Neuronal stem cell (in vitro differentiated cells): ENCODE data around the gene YTHDC2. TPM values are rescaled to one million over a fixed set of nuclear protein-coding genes. Genes with fewer than 3 reads are reported as not detected.

Experiments
- DNase-seq: peaks from one replicate; pipeline ENCODE4 v3.0.0-alpha.2; 2013; ENCODE audit warnings: low spot score
- H2AFZ ChIP-seq: one replicate; pipeline ENCODE4 v1.6.1; 2013; ENCODE audit warnings: mild to moderate bottlenecking, low read length, inconsistent platforms
- H2AK5ac ChIP-seq: 2 replicates; pipeline ENCODE4 v1.6.1; 2013; ENCODE audit warnings: low read depth, mild to moderate bottlenecking, inconsistent platforms, low read length, moderate library complexity, mixed read lengths
- H2BK120ac ChIP-seq: 2 replicates; pipeline ENCODE4 v1.6.1; 2013; ENCODE audit warnings: low read depth, mild to moderate bottlenecking, inconsistent platforms, low read length, moderate library complexity, mixed read lengths
- H2BK12ac ChIP-seq: one replicate; pipeline ENCODE4 v1.6.1; 2013; ENCODE audit warnings: low read length, inconsistent platforms
- H2BK15ac ChIP-seq: 2 replicates; pipeline ENCODE4 v1.6.1; 2013; ENCODE audit warnings: mild to moderate bottlenecking, low read length, inconsistent platforms, mixed read lengths
- H2BK5ac ChIP-seq: one replicate; pipeline ENCODE4 v1.6.1; 2013; ENCODE audit warnings: inconsistent platforms, mild to moderate bottlenecking, low read length, moderate library complexity
- H3K14ac ChIP-seq: one replicate; pipeline ENCODE4 v1.6.1; 2013; ENCODE audit warnings: low read length, inconsistent platforms
- H3K18ac ChIP-seq: 2 replicates; pipeline ENCODE4 v1.6.1; 2013; ENCODE audit warnings: low read length, inconsistent platforms
- H3K23ac ChIP-seq: 2 replicates; pipeline ENCODE4 v1.6.1; 2013; ENCODE audit warnings: low read depth, mild to moderate bottlenecking, mixed read lengths, low read length, inconsistent platforms; ENCODE audit not compliant: poor library complexity
- H3K27ac ChIP-seq: replicated peaks from 3 replicates; pipeline ENCODE4 v1.5.1; 2013; ENCODE audit warnings: low read length, inconsistent platforms
- H3K27me3 ChIP-seq, 3 experiments: 2 replicates each; pipeline ENCODE4 v1.6.1; 2013; ENCODE audit warnings: low read length in 3 of 3, mild to moderate bottlenecking in 2 of 3, inconsistent platforms in 1 of 3, low read depth in 1 of 3, mixed read lengths in 1 of 3, moderate library complexity in 1 of 3; ENCODE audit not compliant: control insufficient read depth in 3 of 3, insufficient read depth in 3 of 3
- H3K36me3 ChIP-seq, 2 donors: replicated peaks in 1 of 2; 2 replicates each; pipeline ENCODE4 v1.6.1; 2013; ENCODE audit warnings: low read length in 2 of 2; ENCODE audit not compliant: control insufficient read depth in 2 of 2, insufficient read depth in 2 of 2
- H3K4ac ChIP-seq: 2 replicates; pipeline ENCODE4 v1.6.1; 2013; ENCODE audit warnings: inconsistent platforms, mild to moderate bottlenecking, low read length, moderate library complexity
- H3K4me1 ChIP-seq, 2 donors: 1 replicate in 1 of 2; 2 replicates in 1 of 2; pipeline ENCODE4 v1.6.1; 2013; ENCODE audit warnings: low read length in 2 of 2, low read depth in 1 of 2; ENCODE audit not compliant: control insufficient read depth in 2 of 2, insufficient read depth in 1 of 2
- H3K4me2 ChIP-seq: one replicate; pipeline ENCODE4 v1.6.1; 2013; ENCODE audit warnings: mild to moderate bottlenecking, low read length, inconsistent platforms; ENCODE audit not compliant: insufficient read depth, poor library complexity, severe bottlenecking
- H3K4me3 ChIP-seq, 2 donors: 2 replicates each; pipeline ENCODE4 v1.5.1; 2013; ENCODE audit warnings: low read length in 2 of 2, mild to moderate bottlenecking in 2 of 2, inconsistent platforms in 1 of 2, moderate library complexity in 1 of 2
- H3K79me1 ChIP-seq: one replicate; pipeline ENCODE4 v1.6.1; 2013; ENCODE audit warnings: low read depth, mild to moderate bottlenecking, inconsistent platforms, low read length, moderate library complexity
- H3K9ac ChIP-seq: one replicate; pipeline ENCODE4 v1.6.1; 2013; ENCODE audit warnings: mild to moderate bottlenecking, low read depth, low read length, inconsistent platforms; ENCODE audit not compliant: poor library complexity
- H3K9me3 ChIP-seq, 2 donors: replicated peaks in 1 of 2; 2 replicates each; pipeline versions ENCODE3 to v1.6.1; 2013; ENCODE audit warnings: low read length in 2 of 2, mild to moderate bottlenecking in 2 of 2, inconsistent platforms in 1 of 2, low read depth in 1 of 2, mixed read lengths in 1 of 2, moderate library complexity in 1 of 2; ENCODE audit not compliant: control insufficient read depth in 2 of 2, insufficient read depth in 1 of 2
- H4K8ac ChIP-seq: one replicate; pipeline ENCODE4 v1.6.1; 2013; ENCODE audit warnings: low read depth, mild to moderate bottlenecking, inconsistent platforms, low read length, moderate library complexity
- H4K91ac ChIP-seq: one replicate; pipeline ENCODE4 v1.6.1; 2013; ENCODE audit warnings: low read length, low read depth, mild to moderate bottlenecking, inconsistent platforms; ENCODE audit not compliant: poor library complexity
- WGBS, 2 donors: extraction: QIAGEN DNeasy Blood & Tissue Kit; methylation state at CpG; one replicate each; pipeline ENCODE4 v1.1.7; 2013; ENCODE audit warnings: missing lambda C conversion rate in 2 of 2, mixed read lengths in 1 of 2; ENCODE audit not compliant: insufficient read length in 2 of 2, insufficient replicate concordance in 1 of 2; ENCODE audit errors: extremely low coverage in 2 of 2; 5-methylcytosine and 5-hydroxymethylcytosine counted together
- polyA plus RNA-seq, 2 experiments: library from polyadenylated mRNA; stranded (reverse); fragments of 200-250 nt; gene quantifications; one replicate each; pipeline ENCODE4 v1.2.3, GENCODE V29; 2013

Gene YTHDC2
- 7.5 TPM for polyA plus RNA-seq (2013, experiment 1 of 2)
- 7.8 TPM for polyA plus RNA-seq (2013, experiment 2 of 2)

- peak within 1 kb of the TSS; percentile 86 for H3K4me2 ChIP-seq
- peaks cover 1 to 6% of the 10 kb centered on the region in 2 donors for H3K4me1 ChIP-seq
- H3K9me3 ChIP-seq: no peaks in the 10 kb centered on the region
- no peak within 1 kb of the TSS for H2BK12ac ChIP-seq
- H3K4me3 ChIP-seq: peak within 1 kb of the TSS; percentile 67 to 91
- no peaks in the 10 kb centered on the region for H3K27me3 ChIP-seq
- H4K8ac ChIP-seq: peak within 1 kb of the TSS; percentile 75
- no peak within 1 kb of the TSS for H2BK120ac ChIP-seq
- peak within 1 kb of the TSS; percentile 61 for H3K14ac ChIP-seq
- no peaks in the 10 kb centered on the region for H3K79me1 ChIP-seq
- WGBS, 2 donors: no CpG with 5 or more reads among the region's 72 CpGs
- H2AFZ ChIP-seq: peak within 1 kb of the TSS; percentile 89
- H3K36me3 ChIP-seq: peaks cover 0 to 33% of the 10 kb centered on the region in 2 donors
- H3K23ac ChIP-seq: peak within 1 kb of the TSS; percentile 60
- H2BK5ac ChIP-seq: no peak within 1 kb of the TSS
- peak within 1 kb of the TSS; percentile 94 for H3K9ac ChIP-seq
- H2AK5ac ChIP-seq: no peak within 1 kb of the TSS
- no peak within 1 kb of the TSS for H3K4ac ChIP-seq
- no peak within 1 kb of the TSS for H4K91ac ChIP-seq
- H2BK15ac ChIP-seq: no peak within 1 kb of the TSS
- peak within 1 kb of the TSS; percentile 57 for H3K27ac ChIP-seq
- peak within 1 kb of the TSS; percentile 88 for H3K18ac ChIP-seq
- peak; percentile 82 for DNase-seq
Observed at GRCh38 chr5:113513384-113514288, at the start of gene YTHDC2. Gene YTHDC2, plus strand, starts transcription at chr5:113513694. Its CDS starts 202 bp downstream, at chr5:113513896.

- H3K4ac ChIP-seq: no peak overlapping the region
- H2AFZ ChIP-seq: peak overlapping the region; percentile 41
- no peak overlapping the region for H2AK5ac ChIP-seq
- no peak for DNase-seq
- no peaks in the 10 kb centered on the region for H3K27me3 ChIP-seq
- no peaks in the 10 kb centered on the region for H3K36me3 ChIP-seq
- H2BK12ac ChIP-seq: no peak overlapping the region
- H3K4me2 ChIP-seq: no peak overlapping the region
- H3K4me1 ChIP-seq: peaks cover 0 to 4% of the 10 kb centered on the region in 2 donors
- H3K23ac ChIP-seq: no peak overlapping the region
- no peak overlapping the region for H2BK5ac ChIP-seq
- H2BK15ac ChIP-seq: no peak overlapping the region
- no peak overlapping the region for H3K9ac ChIP-seq
- no peak overlapping the region for H2BK120ac ChIP-seq
- no CpG with 5 or more reads among the region's 5 CpGs for WGBS, 2 donors
- H3K27ac ChIP-seq: no peak overlapping the region
- no peaks in the 10 kb centered on the region for H3K9me3 ChIP-seq
- H3K4me3 ChIP-seq: no peak overlapping the region
- no peak overlapping the region for H3K18ac ChIP-seq
- H3K14ac ChIP-seq: no peak overlapping the region
- peak overlapping the region; percentile 65 for H4K8ac ChIP-seq
- no peak overlapping the region for H4K91ac ChIP-seq
- no peaks in the 10 kb centered on the region for H3K79me1 ChIP-seq
Observed at GRCh38 chr5:113474100-113474728, 39.3 kb upstream of the YTHDC2 start.

GRCh38 chr5:113478691-113479090 is 34.8 kb upstream of the YTHDC2 start:
- no peak overlapping the region for H3K4me2 ChIP-seq
- no peak overlapping the region for H2BK5ac ChIP-seq

GRCh38 chr5:113480243-113480642 is 33.3 kb upstream of the YTHDC2 start:
- Histone ChIP-seq H3K9ac (no peak overlapping the region), H3K27ac (no peak overlapping the region), H3K4me3 (no peak overlapping the region), H2AK5ac (no peak overlapping the region), H2BK5ac (no peak overlapping the region), H3K79me1 (no peaks in the 10 kb centered on the region), H2BK12ac (no peak overlapping the region), H3K4ac (no peak overlapping the region), H3K9me3 (no peaks in the 10 kb centered on the region), H3K4me2 (no peak overlapping the region), H3K18ac (no peak overlapping the region), H3K27me3 (peaks cover 0 to under 1% (median 0%) of the 10 kb centered on the region in 3 experiments), H3K4me1 (peaks cover 0 to 2% of the 10 kb centered on the region in 2 donors), H4K8ac (no peak overlapping the region), H3K36me3 (no peaks in the 10 kb centered on the region), H2BK15ac (no peak overlapping the region), H2BK120ac (no peak overlapping the region), H3K23ac (no peak overlapping the region), H3K14ac (no peak overlapping the region), H4K91ac (no peak overlapping the region), H2AFZ (no peak overlapping the region)
- no CpG with 5 or more reads among the region's 5 CpGs for WGBS, 2 donors
- DNase-seq: no peak

More at GRCh38 chr5:113478691-113479090, 34.8 kb upstream of the YTHDC2 start:
- H3K14ac ChIP-seq: no peak overlapping the region
- H2BK12ac ChIP-seq: no peak overlapping the region
- H3K23ac ChIP-seq: no peak overlapping the region
- H3K36me3 ChIP-seq: no peaks in the 10 kb centered on the region
- no peak overlapping the region for H3K4me3 ChIP-seq
- H3K27me3 ChIP-seq: no peaks in the 10 kb centered on the region
- peaks cover 0 to 4% of the 10 kb centered on the region in 2 donors for H3K4me1 ChIP-seq
- H4K8ac ChIP-seq: no peak overlapping the region
- no peak overlapping the region for H3K18ac ChIP-seq
- no peak for DNase-seq
- H3K27ac ChIP-seq: no peak overlapping the region
- no peaks in the 10 kb centered on the region for H3K79me1 ChIP-seq
- no peak overlapping the region for H3K4ac ChIP-seq
- H2AK5ac ChIP-seq: no peak overlapping the region
- no peak overlapping the region for H2BK120ac ChIP-seq
- no peak overlapping the region for H2BK15ac ChIP-seq
- no peak overlapping the region for H4K91ac ChIP-seq
- no peaks in the 10 kb centered on the region for H3K9me3 ChIP-seq
- WGBS, 2 donors: no CpG with 5 or more reads among the region's 3 CpGs
- no peak overlapping the region for H2AFZ ChIP-seq
- H3K9ac ChIP-seq: no peak overlapping the region
